ENCODE measurements around the gene NOTCH2.
"Not testable (repeated sequence)": the region's sequence is repeated elsewhere in the genome, so short reads cannot be mapped to it uniquely, and the experiment has no call there.

Gene NOTCH2

GRCh38 chr1:120048208-120048607 is 21.3 kb downstream of the NOTCH2 start:
- not testable (repeated sequence) for DNase-seq

- DNase-seq, result not testable (repeated sequence)
These were observed 27.7 kb downstream of the NOTCH2 start for GRCh38 chr1:120041771-120042170.

GRCh38 chr1:120032253-120032652 is 37.2 kb downstream of the NOTCH2 start:
- DNase-seq, result not testable (repeated sequence)

GRCh38 chr1:120023791-120024190 is 45.7 kb downstream of the NOTCH2 start:
- not testable (repeated sequence) for DNase-seq

GRCh38 chr1:120014978-120015377 is 54.5 kb downstream of the NOTCH2 start:
- not testable (repeated sequence) for DNase-seq

GRCh38 chr1:120008320-120008719 is 61.1 kb downstream of the NOTCH2 start:
- not testable (repeated sequence) for DNase-seq

GRCh38 chr1:120007850-120008249 is 61.6 kb downstream of the NOTCH2 start:
- not testable (repeated sequence) for DNase-seq

- DNase-seq, result not testable (repeated sequence)
These were observed 68.4 kb downstream of the NOTCH2 start for GRCh38 chr1:120001035-120001434.

GRCh38 chr1:119996731-119997312 is 72.6 kb downstream of the NOTCH2 start:
- not testable (repeated sequence) for DNase-seq

- DNase-seq, result not testable (repeated sequence)
These were observed 73.5 kb downstream of the NOTCH2 start for GRCh38 chr1:119995975-119996374.

GRCh38 chr1:119988306-119989062 is 81.0 kb downstream of the NOTCH2 start:
- no peak for DNase-seq

GRCh38 chr1:119987686-119988085 is 81.8 kb downstream of the NOTCH2 start:
- no peak for DNase-seq

GRCh38 chr1:119987112-119987511 is 82.3 kb downstream of the NOTCH2 start:
- DNase-seq, result no peak

GRCh38 chr1:119986007-119986497 is 83.4 kb downstream of the NOTCH2 start:
- DNase-seq, result no peak

- no peak for DNase-seq
These were observed 84.7 kb downstream of the NOTCH2 start for GRCh38 chr1:119984771-119985170.

GRCh38 chr1:119981986-119982815 is 87.3 kb downstream of the NOTCH2 start:
- DNase-seq, result no peak

- DNase-seq, result no peak
These were observed 88.0 kb downstream of the NOTCH2 start for GRCh38 chr1:119981496-119981895.

GRCh38 chr1:119978018-119978505 is 91.4 kb downstream of the NOTCH2 start:
- no peak for DNase-seq

GRCh38 chr1:119977113-119977736 is 92.2 kb downstream of the NOTCH2 start:
- not testable (repeated sequence) for DNase-seq

GRCh38 chr1:119975582-119976254 is 93.7 kb downstream of the NOTCH2 start:
- DNase-seq, result not testable (repeated sequence)

- no peak for DNase-seq
These were observed 94.5 kb downstream of the NOTCH2 start for GRCh38 chr1:119975006-119975405.

GRCh38 chr1:119974013-119974412 is 95.4 kb downstream of the NOTCH2 start:
- no peak for DNase-seq
